Stimulated activated CD8-positive, alpha-beta memory T cell treated with anti-CD3 and anti-CD28 coated beads, Interleukin-2, amount 100 ng/mL, for 48 hours (primary cell): ENCODE results near the gene SHISA9.

Source experiments
- DNase-seq, 2 donors: peaks; one replicate each; pipeline ENCODE4 v3.0.0-alpha.2; 2020; ENCODE audit warnings: low read depth in 2 of 2

Gene SHISA9

DNA sequence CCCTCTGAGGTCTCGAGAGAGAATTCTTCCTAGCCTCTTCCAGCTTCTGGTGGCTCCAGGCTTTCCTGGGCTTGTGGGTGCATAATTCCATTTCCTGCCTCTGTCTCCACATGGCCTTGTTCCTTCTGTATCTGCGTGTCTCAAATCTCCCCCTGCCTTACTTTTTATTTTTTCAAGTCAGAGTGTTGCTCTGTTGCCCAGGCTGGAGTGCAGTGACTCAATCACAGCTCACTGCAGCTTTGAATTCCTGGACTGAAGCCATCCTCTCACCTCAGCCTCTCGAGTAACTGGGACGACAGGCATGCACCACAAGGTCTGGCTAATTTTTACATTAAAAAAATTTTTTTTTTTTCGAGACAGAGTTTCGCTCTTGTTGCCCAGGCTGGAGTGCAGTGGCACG lies 120.6 kb downstream of the SHISA9 start:
- no peak for DNase-seq

DNA sequence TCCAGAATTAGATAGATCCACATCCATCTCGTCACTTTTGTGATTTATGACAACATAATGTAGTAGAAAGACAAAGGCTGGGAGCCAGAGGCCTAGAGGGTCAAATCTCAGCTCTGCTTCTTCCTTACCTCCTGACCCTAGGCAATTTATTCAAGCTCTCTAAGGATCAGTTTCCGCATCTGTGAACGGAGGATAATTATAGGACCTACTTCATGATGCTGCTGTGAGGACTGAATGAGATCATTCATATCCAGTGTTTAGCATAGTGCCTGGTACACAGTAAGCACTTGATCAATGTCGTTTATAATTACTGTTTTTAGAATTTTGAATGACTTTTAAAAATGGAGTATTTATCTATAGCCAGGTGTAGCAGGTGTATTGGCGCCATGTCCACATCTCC lies 128.4 kb downstream of the SHISA9 start:
- DNase-seq: no peak

- no peak for DNase-seq
Observed at GRCh38 chr16:13030769-13031168, 129.4 kb downstream of the SHISA9 start.

- DNase-seq: no peak
Observed at GRCh38 chr16:13032911-13033310, 131.5 kb downstream of the SHISA9 start.

DNA sequence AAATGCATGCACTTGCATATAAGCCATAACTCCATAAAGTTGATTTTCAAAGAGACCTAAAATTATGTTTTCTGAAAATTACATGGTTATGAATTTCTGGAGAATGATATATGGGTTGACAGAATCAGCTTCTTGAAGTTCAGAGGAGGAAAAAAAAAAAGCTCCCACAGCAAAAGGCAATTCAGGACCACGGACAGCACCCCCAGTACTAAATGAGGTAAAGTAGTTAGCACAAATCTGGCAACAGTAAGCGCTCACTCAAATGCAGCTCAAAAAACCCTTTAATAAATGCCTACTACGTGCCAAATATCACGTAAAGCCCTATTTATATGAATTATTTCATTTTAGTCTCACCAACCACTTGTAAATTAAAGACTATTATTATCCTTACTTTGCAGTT lies 135.2 kb downstream of the SHISA9 start:
- no peak for DNase-seq

DNA sequence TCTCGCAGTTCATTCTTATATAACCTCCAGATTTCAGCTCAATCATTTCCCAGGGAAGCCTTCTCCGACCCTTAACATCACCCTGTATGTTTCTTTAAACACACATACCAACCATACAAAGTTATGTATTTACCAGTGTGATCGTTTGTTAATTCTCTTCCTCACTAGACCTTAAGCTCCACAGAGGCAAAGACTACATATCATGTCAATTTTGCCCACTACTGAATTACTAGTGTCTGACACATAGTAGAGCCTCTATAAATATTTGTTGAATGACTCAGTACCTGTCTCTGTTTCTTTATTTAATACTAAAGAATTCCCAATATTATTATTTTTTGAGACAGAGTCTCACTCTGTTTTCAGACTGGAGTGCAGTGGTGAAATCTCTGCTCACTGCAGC lies 137.2 kb downstream of the SHISA9 start:
- DNase-seq: no peak

DNA sequence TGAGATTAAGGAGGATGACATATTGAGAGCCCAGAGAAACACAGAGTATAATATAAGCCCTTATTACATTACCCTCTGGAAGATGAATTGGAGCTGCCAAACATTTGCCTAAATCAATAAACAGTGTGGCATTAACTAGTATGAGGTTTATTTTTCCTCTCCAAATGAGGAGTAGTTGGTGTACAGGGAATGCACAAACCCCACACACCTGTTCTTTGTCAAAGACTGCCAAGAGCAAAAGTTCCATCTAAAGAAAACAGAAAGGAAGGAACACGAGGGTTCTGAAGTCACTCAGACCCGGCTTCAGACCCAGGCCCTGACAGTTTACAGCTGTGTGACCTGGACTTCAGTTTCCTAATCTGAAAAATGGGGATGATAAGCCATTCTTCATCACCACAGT lies 138.1 kb downstream of the SHISA9 start:
- DNase-seq: no peak

- no peak for DNase-seq
Observed at GRCh38 chr16:13041180-13041579, 139.8 kb downstream of the SHISA9 start.

GRCh38 chr16:13041646-13042290 lies 140.4 kb downstream of the SHISA9 start:
- DNase-seq: no peak

DNA sequence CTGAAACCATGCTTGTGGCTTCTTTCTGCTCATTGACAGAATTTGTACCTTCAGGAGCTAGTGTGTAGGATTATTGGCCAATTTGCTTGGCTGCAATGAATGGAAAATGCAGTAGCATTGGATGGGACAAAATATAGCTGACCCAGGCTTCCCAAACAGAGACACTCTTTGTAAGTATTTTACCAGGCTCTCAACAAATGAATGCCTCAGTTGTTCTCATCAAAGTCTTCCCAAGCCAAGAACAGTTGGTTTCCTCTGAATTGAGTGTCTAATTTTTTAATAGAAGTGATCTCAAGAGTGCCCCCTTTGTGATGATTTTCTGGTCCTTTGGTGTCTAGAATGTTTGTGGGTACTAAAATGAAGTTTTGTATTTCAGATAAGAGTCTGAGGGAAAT lies 140.9 kb downstream of the SHISA9 start:
- DNase-seq: no peak

- DNase-seq: no peak
Observed at GRCh38 chr16:13046061-13046821, 144.8 kb downstream of the SHISA9 start.

GRCh38 chr16:13047276-13047675 lies 145.9 kb downstream of the SHISA9 start:
- no peak for DNase-seq

- no peak for DNase-seq
Observed at GRCh38 chr16:13049688-13050087, 148.3 kb downstream of the SHISA9 start.

DNA sequence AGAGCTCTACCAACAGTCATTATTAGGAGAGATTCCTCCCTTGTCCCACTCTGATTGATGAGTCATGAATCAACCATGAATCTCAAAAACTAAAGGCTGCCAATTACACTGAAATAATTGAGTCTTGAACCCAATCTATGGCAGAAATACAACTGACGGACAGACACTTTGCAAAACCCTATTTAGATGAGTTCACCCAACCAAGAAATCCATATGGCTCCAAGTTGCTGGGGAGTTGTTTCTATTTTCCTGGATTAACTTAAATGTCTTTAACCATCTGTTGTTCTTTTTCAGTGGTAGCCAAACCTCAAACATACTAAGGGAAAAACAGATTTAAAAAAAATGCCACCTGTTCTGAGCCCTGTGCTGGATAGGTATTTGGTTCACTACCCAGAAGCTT lies 151.0 kb downstream of the SHISA9 start:
- DNase-seq: no peak

GRCh38 chr16:13055480-13055879 lies 154.1 kb downstream of the SHISA9 start:
- DNase-seq: no peak

- DNase-seq: no peak
Observed at GRCh38 chr16:13056607-13057006, 155.2 kb downstream of the SHISA9 start.

GRCh38 chr16:13060932-13061331 lies 159.5 kb downstream of the SHISA9 start:
- no peak for DNase-seq

DNA sequence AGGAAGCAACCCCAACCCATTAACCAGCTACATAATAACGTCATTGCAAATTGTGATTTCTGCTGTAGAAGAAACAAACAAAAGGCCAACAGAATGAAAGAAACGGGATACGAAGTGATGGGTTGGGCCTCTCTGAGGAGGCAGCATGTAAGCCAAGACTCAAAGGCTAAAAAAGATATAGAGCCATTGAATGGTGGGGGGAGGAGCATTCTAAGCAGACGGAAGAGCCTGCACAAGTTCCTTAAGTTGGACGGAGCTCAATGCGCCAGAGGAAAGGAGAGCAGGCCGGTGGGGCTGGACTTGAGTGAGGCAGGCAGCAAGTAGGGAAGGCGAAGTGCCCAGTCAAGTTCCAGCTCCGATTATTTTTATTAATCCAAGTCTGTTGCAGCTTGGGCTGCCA lies 160.3 kb downstream of the SHISA9 start:
- DNase-seq: no peak

- DNase-seq: no peak
Observed at GRCh38 chr16:13062219-13062618, 160.8 kb downstream of the SHISA9 start.

DNA sequence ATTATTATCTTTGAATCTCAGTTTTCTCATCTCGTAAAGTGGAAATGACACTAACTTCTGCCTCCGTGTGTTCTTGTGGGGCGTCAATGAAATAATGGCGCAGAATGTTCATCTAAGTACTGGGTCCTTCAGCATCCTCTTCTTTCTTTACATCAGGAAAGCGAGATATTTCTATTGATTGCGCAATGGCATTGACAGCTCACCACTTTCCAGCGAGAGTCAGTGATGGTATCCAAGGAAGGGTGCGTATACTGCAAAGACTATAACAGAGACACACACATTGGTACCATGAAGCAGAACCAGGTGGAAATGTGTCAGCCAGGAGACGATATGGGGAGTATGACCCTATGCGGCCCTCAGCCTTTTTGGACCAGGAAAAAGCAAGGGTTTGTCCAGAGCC lies 162.1 kb downstream of the SHISA9 start:
- no peak for DNase-seq

DNA sequence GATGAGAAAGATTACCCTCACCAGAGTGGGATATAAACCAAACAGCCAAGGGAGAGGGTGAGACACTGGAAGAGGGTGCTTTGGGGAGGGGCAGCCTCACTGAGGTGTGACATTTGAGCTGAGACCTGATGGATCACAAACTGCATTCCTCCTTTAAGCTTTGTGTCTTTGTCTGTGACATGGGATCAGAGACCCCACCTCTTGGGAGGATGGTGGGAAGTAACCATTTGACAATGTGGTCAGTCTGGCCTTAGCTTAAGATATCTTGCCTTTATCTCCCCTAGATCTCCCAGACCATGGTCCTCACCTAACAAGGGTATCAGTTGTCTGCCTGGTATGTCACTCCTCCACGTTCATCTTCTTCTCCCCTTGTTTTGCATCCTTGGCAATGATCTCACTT lies 163.4 kb downstream of the SHISA9 start:
- DNase-seq: no peak

DNA sequence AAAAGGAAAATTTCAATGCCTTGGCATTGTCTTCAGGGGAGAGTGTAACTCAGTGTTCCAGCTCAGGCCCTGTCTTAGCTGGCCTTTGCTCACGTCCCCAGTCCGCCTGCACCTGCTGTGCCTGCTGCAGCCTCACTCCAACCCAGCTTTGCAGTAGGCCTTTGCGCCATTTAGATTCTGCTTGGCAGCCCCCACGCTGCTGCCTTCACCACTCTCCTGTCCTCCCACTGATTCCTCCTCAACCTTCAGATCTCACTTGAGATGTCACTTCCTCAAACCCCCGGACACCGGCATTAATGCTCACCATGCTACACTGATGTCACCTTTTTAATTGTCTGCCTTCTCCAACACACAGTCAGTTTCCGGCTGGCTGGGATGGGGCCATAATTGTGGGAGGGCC lies 166.2 kb downstream of the SHISA9 start:
- no peak for DNase-seq

DNA sequence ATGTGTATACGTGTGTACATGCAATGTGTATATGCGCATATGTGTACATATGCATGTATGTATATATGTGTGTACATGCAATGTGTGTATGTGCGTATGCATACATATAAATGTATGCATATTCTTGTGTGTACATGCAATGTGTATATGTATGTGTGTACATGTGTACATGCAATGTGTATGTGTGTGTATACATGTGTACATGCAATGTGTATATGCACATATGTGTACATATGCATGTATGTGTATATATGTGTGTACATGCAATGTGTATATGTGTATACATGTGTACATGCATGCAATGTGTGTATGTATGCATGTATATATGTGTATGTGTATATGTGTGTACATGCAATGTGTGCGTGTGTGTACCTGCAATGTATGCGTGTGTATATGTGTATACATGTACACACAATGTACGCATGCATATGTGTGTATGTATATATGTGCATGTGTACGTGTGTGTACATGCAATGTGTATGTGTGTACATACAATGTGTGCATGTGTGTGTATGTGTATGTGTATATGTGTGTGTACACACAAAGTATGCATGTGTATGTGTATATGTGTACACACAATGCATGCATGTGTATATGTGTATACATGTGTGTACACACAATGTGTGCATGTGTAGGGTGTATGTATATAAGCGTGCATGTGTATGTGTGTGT lies 167.7 kb downstream of the SHISA9 start:
- no peak for DNase-seq
